RPMI7951 (cell line): ENCODE results near the gene DNMT1. TPM values are rescaled to one million over a fixed set of nuclear protein-coding genes. Genes with fewer than 3 reads are reported as not detected.
"Not testable (repeated sequence)": the region's sequence is repeated elsewhere in the genome, so short reads cannot be mapped to it uniquely, and the experiment has no call there.

ENCODE experiments used
- DNase-seq: peaks from one replicate; pipeline ENCODE4 v3.0.0-alpha.2; 2012; ENCODE audit warnings: low read depth
- total RNA-seq: library from RNA; depleted of rRNA; stranded (reverse); fragments of >200 nt; shearing (Covaris generic); gene quantifications from 2 replicates; pipeline ENCODE4 v1.2.3, GENCODE V29; 2014

The DNMT1 gene
- total RNA-seq, 1 experiment from 2014 or later = 100 TPM

- DNase-seq = no peak
Observed at GRCh38 chr19:10184636-10185035, 10.1 kb downstream of the DNMT1 start.

GRCh38 chr19:10183926-10184325 is 10.8 kb downstream of the DNMT1 start:
- no peak for DNase-seq

- DNase-seq = no peak
Observed at GRCh38 chr19:10182847-10183246, 11.9 kb downstream of the DNMT1 start.

GRCh38 chr19:10182076-10182475 is 12.7 kb downstream of the DNMT1 start:
- DNase-seq = no peak

DNA sequence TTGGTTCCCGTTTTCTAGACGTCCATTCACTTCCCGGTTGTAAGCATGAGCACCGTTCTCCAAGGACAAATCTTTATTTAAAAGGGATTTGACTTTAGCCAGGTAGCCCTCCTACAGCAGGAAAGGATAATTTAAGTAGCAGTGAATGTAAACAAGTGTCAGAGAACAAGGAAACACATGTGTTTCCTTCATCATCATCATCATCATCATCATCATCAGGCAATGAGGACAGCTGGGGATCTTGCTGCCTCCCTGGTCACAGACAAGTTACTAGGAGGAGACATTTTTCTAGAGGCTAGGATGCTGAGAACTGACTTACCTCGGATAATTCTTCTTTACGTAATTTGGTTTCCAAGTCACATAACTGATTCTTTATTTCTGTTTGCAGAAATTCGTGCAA is 14.3 kb downstream of the DNMT1 start:
- no peak for DNase-seq

- not testable (repeated sequence) for DNase-seq
Observed at GRCh38 chr19:10180024-10180423, 14.7 kb downstream of the DNMT1 start.

GRCh38 chr19:10173527-10173926 is 21.2 kb downstream of the DNMT1 start:
- peak; percentile 29 for DNase-seq

DNA sequence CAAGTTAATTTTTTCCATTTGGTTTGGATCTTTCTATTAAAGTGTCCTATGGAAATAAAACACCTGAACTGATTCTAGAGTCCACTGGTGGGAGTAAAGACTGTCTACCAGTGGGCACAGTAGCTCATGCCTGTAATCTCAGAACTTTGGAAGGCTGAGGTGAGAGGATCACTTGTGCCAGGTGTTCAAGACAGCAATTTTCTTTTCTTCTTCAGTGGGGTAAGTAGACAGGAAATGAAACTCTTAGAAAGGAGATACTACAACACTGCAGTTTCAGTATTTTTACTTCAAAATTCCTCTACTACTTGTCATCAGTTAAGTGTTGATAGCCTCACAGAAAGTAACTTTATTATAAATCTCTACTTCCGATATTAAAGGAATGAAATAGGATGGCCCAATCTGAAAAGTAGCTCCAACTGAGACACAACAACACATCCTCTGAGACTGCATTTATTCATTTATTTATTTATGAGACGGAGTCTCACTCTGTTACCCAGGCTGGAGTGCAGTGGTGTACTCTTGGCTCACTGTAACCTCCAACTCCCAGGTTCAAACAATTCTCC is 26.3 kb downstream of the DNMT1 start:
- DNase-seq = no peak

DNA sequence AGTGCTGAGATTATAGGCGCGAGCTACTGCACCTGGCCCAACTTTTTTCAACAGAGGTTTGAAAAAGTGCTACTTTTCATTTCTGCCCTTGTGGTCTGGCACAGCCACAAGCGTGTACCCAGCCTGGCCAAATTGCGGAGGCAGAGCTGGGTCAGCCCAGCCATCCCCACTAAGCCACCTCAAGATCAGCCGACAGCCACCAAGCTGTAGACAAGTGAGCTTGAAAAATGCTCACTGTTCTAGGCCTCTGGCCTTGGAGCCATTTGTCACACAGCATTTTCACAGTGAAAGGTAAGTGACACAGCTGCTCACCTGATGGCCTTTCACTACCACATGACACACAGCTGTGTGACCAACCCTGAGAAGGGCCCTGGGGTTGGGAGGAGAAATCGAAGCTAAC is 27.3 kb downstream of the DNMT1 start:
- no peak for DNase-seq

GRCh38 chr19:10166501-10166900 is 28.3 kb downstream of the DNMT1 start:
- DNase-seq = not testable (repeated sequence)

GRCh38 chr19:10166046-10166445 is 28.7 kb downstream of the DNMT1 start:
- no peak for DNase-seq

- DNase-seq = no peak
Observed at GRCh38 chr19:10163536-10163935, 31.2 kb downstream of the DNMT1 start.

GRCh38 chr19:10159610-10160009 is 35.1 kb downstream of the DNMT1 start:
- no peak for DNase-seq

GRCh38 chr19:10158485-10158884 is 36.3 kb downstream of the DNMT1 start:
- no peak for DNase-seq

GRCh38 chr19:10158071-10158470 is 36.7 kb downstream of the DNMT1 start:
- DNase-seq = no peak

GRCh38 chr19:10155839-10156238 is 38.9 kb downstream of the DNMT1 start:
- DNase-seq = no peak

GRCh38 chr19:10152100-10152499 is 42.7 kb downstream of the DNMT1 start:
- no peak for DNase-seq

- no peak for DNase-seq
Observed at GRCh38 chr19:10151521-10151920, 43.2 kb downstream of the DNMT1 start.

GRCh38 chr19:10149427-10149826 is 45.3 kb downstream of the DNMT1 start:
- DNase-seq = no peak

DNA sequence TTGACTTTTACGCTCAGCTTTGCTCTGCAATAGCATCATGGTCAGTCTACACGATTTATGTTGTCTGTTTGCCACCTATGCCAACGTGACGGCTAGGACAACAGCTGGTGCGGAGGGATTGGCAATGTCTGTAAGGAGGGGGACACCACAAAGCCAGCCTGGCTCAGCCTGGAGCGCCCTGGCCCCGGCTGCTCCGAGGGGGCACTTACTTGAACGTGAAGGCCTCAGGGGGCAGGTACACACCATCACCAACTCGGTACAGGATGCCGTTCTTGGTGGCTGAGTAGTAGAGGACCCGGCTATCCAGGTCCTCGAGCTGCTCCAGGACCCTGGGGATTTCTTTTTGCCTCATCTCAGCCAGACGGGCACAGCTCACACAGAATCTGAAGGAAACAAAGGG is 48.6 kb downstream of the DNMT1 start:
- DNase-seq = no peak

DNA sequence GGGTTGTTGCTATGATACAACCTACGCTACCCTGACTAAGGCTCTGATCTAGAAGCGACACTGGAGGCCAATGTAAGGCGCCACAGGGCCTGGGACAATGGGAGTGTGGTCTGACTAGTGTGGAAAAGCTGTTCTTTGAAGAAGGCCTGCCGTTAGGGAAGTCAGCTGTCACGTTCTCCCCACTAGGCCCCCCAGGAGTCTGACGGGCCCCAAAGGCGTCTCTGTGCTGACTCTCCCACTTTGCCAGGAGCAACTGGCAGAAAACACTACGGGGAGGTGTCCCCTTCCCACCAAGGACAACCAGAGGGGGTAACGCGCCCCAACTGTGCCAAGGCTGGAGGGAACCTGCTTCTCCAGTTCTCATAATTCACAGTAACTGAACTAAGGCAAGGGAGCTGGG is 49.7 kb downstream of the DNMT1 start:
- no peak for DNase-seq

DNA sequence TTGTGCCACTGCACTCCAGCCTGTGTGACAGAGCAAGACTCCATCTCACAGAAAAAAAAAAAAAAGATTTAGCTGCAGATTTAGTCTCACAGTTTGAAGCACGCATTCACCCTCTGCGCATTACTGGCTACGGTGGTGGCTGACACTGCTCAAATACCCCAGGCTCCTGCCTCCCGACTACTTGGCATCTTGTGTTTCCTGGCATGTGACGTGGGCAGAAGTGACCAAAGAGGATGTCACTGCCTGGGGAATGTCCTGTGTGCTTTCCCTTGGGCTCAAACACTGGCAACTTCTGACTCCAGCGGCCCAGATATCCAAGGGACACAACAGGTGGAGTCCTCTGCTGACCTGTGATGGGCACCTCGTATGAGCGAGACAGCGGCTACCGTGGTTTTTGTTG is 50.4 kb downstream of the DNMT1 start:
- no peak for DNase-seq

- no peak for DNase-seq
Observed at GRCh38 chr19:10143681-10144080, 51.1 kb downstream of the DNMT1 start.

GRCh38 chr19:10142701-10143375 is 51.9 kb downstream of the DNMT1 start:
- DNase-seq = no peak
